Activated T-helper 1 cell treated with anti-CD3 and anti-CD28 coated beads, Interleukin-12 subunit alpha, Interleukin-12 subunit beta, Interleukin-2, Interleukin-4 antibody, amounts not matched to agents 30 ng/mL and 10 ng/mL and 1 ng/mL, durations not matched to agents 14 hours and 24 hours and 36 hours (primary cell): ENCODE results near the gene KRT82. TPM values are rescaled to one million over a fixed set of nuclear protein-coding genes. Genes with fewer than 3 reads are reported as not detected.

Experiments used
- DNase-seq: peaks from one replicate; pipeline ENCODE4 v3.0.0; 2021; ENCODE audit warnings: low spot score
- H3K27ac Mint-ChIP-seq: one replicate; pipeline ENCODE4 v1.8.0; 2021; ENCODE audit warnings: mild to moderate bottlenecking, mixed read lengths
- H3K27me3 Mint-ChIP-seq: one replicate; pipeline ENCODE4 v1.8.0; 2022; ENCODE audit warnings: mild to moderate bottlenecking, moderate library complexity, mixed read lengths; ENCODE audit not compliant: insufficient read depth
- H3K36me3 Mint-ChIP-seq: one replicate; pipeline ENCODE4 v1.8.0; 2021; ENCODE audit warnings: low read depth, mixed read lengths
- H3K4me1 Mint-ChIP-seq: one replicate; pipeline ENCODE4 v1.8.0; 2021; ENCODE audit warnings: low read depth, mixed read lengths
- H3K4me3 Mint-ChIP-seq: one replicate; pipeline ENCODE4 v1.8.0; 2021; ENCODE audit warnings: mild to moderate bottlenecking, moderate library complexity, mixed read lengths
- H3K9me3 Mint-ChIP-seq: one replicate; pipeline ENCODE4 v1.8.0; 2021; ENCODE audit warnings: mixed read lengths
- intact Hi-C: fragments of 100-400 bp; cut with micrococcal nuclease; formaldehyde crosslinking; loops from one replicate; pipeline ENCODE4 v1.15.1; 2024
- total RNA-seq: library from RNA; stranded (reverse); gene quantifications from 2 replicates; pipeline ENCODE4 v1.2.3, GENCODE V29; 2022

Gene KRT82
- total RNA-seq, 1 donor from 2014 or later, result not detected

DNA sequence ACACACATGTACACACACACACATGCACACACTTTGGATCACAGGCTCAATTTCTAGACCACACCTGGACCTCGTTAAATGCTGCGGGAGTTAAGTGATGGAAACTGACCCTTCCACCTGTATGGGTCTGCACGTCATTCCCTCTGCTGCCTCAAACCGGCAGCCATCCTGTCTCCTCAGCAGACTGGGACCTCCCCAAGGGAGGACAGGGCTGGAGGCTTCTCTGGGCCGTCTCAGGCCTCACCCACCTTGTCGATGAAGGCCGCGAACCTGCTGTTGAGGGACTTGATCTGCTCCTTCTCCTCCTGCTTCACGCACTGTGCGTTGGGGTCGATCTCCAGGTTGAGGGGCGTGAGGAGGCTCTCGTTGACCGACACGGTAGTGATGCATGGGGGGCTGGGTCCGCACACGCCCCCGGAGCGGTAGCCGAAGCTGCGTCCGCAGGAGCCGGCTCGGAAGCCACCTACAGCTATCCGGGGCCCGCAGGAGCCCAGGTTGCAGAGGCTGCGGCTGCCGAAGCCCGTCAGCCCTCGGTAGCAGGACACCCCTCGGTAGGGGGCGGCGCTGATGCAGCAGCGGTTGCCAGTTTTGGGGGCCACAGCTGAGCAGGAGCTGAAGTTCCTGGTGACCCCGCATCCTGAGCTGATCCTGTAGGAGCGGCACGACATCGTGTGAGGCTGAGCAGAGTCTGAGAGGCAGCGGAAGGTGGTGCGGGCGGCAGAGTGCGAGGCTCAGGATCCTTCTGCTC lies 39.2 kb downstream of the KRT82 start, which contains the start of gene KRT85:
KRT85 (minus strand) TSS at position 744 of the 748 bp plus-strand sequence; CDS start at position 668, 76 bp downstream.
- Mint-ChIP-seq H3K36me3 (no peaks in the 10 kb centered on the region), H3K4me1 (no peaks in the 10 kb centered on the region), H3K27ac (no peak within 1 kb of the TSS), H3K9me3 (no peaks in the 10 kb centered on the region), H3K27me3 (peaks cover 15% of the 10 kb centered on the region), H3K4me3 (no peak within 1 kb of the TSS)
- no peak for DNase-seq
- intact Hi-C loops, result no loop called here

DNA sequence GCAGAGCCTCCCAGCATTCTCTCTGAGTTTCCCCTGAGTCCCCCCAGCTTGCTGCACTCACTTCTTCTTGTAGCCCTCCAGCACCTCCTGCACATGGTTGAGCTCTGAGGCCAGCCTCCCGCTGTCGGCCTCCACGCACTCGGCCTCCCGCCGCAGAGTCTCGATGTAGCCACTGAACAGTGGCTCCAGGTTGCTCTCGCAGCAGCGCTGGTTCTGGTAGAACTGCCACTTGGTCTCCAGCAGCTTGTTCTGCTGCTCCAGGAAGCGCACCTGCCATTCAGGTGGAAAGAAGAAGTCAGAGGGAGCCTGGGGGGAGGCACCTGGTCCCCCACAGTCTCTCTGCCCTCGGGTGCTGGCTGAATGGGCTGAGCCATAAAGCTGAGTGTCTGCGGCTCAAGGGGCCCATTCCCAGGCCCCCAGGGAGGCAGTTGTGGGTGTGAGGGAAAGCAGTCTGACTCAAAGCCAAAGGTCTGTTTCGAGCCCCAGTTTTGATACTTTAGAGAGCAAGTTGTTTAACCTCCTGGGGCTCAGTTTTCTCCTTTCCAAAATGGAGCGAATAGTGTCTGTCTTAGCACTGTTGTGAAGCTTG lies 41.1 kb downstream of the KRT82 start:
- no peaks in the 10 kb centered on the region for H3K4me1 Mint-ChIP-seq
- intact Hi-C loops, result no loop called here

GRCh38 chr12:52364061-52364460 lies 42.1 kb downstream of the KRT82 start:
- Mint-ChIP-seq H3K4me1 (no peaks in the 10 kb centered on the region), H3K9me3 (no peaks in the 10 kb centered on the region), H3K36me3 (no peaks in the 10 kb centered on the region), H3K4me3 (no peak overlapping the region), H3K27ac (no peak overlapping the region), H3K27me3 (peaks cover 12% of the 10 kb centered on the region)
- intact Hi-C loops, result no loop called here
- DNase-seq, result no peak

More for the DNA sequence above, 41.1 kb downstream of the KRT82 start:
- Mint-ChIP-seq H3K27ac (no peak overlapping the region), H3K36me3 (no peaks in the 10 kb centered on the region), H3K4me3 (no peak overlapping the region), H3K27me3 (peaks cover 14% of the 10 kb centered on the region), H3K9me3 (no peaks in the 10 kb centered on the region)
- no peak for DNase-seq

- peaks cover 5% of the 10 kb centered on the region for H3K27me3 Mint-ChIP-seq
- intact Hi-C loops, result no loop called here
- no peaks in the 10 kb centered on the region for H3K36me3 Mint-ChIP-seq
- H3K9me3 Mint-ChIP-seq, result no peaks in the 10 kb centered on the region
- H3K4me3 Mint-ChIP-seq, result no peak overlapping the region
- no peak overlapping the region for H3K27ac Mint-ChIP-seq
- H3K4me1 Mint-ChIP-seq, result peaks cover 4% of the 10 kb centered on the region
- DNase-seq, result no peak
Measured at GRCh38 chr12:52363111-52363679, 42.9 kb downstream of the KRT82 start.

- DNase-seq, result no peak
- Mint-ChIP-seq H3K4me3 (no peak overlapping the region), H3K36me3 (no peaks in the 10 kb centered on the region), H3K27me3 (peaks cover 7% of the 10 kb centered on the region), H3K27ac (no peak overlapping the region), H3K9me3 (no peaks in the 10 kb centered on the region), H3K4me1 (peaks cover 4% of the 10 kb centered on the region)
- intact Hi-C loops, result no loop called here
Measured at GRCh38 chr12:52362118-52362726, 43.9 kb downstream of the KRT82 start.

DNA sequence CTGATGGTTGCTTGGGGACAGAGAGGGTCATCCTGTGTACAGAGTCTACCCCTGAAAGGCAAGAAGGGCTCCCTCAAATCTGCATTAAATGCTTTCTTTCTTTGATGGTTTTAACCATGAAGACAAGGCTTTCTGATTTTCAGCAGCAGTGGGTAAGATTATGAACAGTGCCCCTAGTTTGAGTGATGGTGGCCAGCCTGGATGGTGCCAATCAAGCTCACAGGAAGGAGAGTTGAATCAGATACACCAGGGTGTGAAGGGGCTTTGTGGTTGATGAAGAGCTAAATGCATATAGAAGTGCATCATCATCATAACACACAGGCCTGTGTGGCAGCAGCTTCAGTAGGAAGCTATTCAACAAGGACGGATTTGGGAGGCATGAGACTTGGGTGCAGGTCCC lies 44.6 kb downstream of the KRT82 start:
- Mint-ChIP-seq H3K27ac (no peak overlapping the region), H3K27me3 (peaks cover 7% of the 10 kb centered on the region), H3K4me1 (peaks cover 4% of the 10 kb centered on the region), H3K9me3 (no peaks in the 10 kb centered on the region), H3K4me3 (no peak overlapping the region), H3K36me3 (no peaks in the 10 kb centered on the region)
- intact Hi-C loops, result no loop called here
- DNase-seq, result no peak

DNA sequence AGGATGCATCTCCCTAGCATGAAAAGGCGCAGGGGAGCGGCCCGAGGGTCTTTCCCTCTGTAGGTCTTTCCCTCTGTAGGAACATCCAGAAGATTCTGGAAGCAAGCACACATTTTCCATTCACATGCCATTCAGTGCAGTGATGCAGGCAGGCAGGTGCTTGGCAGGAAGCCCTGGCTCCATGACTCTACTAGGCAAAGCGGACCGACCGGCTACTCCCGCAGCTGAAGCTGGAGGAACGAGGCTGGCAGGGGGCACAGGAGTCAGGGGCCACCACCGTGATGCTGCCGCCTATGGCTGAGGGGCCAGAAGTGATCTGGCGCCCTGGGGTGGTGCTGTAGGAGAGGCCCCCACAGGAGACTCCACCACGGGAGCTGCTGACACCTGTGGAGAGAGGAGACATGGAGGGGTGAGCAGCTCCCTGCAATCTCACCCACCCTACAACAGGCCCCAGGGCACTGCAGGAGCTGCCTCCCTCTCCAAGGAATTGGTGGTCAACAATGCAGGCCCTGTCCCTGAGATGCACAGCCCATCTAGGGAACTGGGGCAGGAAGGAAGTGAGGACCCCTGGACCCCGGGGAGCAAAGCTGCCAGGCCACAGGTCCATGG lies 45.4 kb downstream of the KRT82 start:
- Mint-ChIP-seq H3K9me3 (no peaks in the 10 kb centered on the region), H3K4me3 (no peak overlapping the region), H3K36me3 (no peaks in the 10 kb centered on the region), H3K27me3 (peaks cover 7% of the 10 kb centered on the region), H3K4me1 (peaks cover 4% of the 10 kb centered on the region), H3K27ac (no peak overlapping the region)
- DNase-seq, result no peak
- intact Hi-C loops, result no loop called here

DNA sequence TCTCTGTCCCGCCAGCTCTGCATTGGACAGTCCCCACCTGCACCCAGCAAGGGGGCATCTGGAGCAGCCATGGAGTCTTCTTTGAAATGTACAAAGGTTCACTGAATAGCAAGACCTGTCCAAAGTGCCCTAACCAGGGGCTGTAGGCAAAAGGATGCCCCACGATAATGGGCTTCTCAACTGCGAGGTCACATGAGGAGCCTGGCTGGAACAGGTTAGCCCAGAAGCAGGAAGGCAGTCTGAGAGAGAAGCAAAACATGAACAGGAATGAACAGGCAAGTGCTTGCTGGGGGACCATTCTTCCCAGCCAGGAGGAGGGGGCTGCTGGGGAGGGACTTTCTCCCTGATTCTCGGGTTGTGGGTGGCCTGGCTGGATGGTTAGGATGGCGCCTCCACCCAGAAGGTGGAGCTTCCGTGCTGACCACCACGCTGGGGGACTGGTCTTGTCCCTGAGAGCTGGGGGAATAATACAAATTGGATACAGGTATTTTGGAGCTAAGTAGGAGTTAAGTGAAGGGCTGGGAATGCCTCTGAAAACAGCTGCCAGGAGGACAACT lies 46.0 kb downstream of the KRT82 start:
- intact Hi-C loops, result no loop called here
- H3K4me3 Mint-ChIP-seq, result no peak overlapping the region
- H3K36me3 Mint-ChIP-seq, result no peaks in the 10 kb centered on the region
- DNase-seq, result no peak
- peaks cover 7% of the 10 kb centered on the region for H3K27me3 Mint-ChIP-seq
- no peak overlapping the region for H3K27ac Mint-ChIP-seq
- H3K9me3 Mint-ChIP-seq, result no peaks in the 10 kb centered on the region
- peaks cover 4% of the 10 kb centered on the region for H3K4me1 Mint-ChIP-seq

DNA sequence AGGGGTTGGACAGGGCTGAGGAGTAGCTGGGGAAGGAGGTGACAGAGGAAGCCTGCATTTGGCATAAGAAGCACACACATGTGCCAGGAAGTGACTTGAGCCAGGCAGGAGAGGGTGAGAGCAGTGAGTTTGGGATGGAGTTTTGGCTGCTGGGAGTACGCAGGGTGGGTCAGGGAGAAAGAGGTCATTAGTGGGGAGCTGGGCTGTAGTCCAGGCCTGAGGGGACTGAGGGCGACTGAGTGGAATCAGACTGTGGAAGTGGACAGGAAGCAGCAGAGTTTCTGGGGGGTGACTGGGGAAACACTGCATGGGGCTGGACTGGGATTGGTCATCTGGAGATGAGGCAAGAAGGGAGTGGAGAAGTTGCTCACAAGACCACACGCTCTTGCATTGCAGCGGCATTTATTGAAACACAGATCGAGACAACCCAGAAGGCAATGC lies 46.5 kb downstream of the KRT82 start:
- H3K27ac Mint-ChIP-seq, result no peak overlapping the region
- no peaks in the 10 kb centered on the region for H3K9me3 Mint-ChIP-seq
- no peaks in the 10 kb centered on the region for H3K36me3 Mint-ChIP-seq
- intact Hi-C loops, result no loop called here
- peaks cover 4% of the 10 kb centered on the region for H3K4me1 Mint-ChIP-seq
- no peak overlapping the region for H3K4me3 Mint-ChIP-seq
- no peak for DNase-seq
- peaks cover 5% of the 10 kb centered on the region for H3K27me3 Mint-ChIP-seq

GRCh38 chr12:52358575-52359350 lies 47.4 kb downstream of the KRT82 start:
- Mint-ChIP-seq H3K27me3 (peaks cover 5% of the 10 kb centered on the region), H3K27ac (no peak overlapping the region), H3K9me3 (no peaks in the 10 kb centered on the region), H3K4me1 (peaks cover 4% of the 10 kb centered on the region), H3K4me3 (no peak overlapping the region), H3K36me3 (no peaks in the 10 kb centered on the region)
- intact Hi-C loops, result no loop called here
- DNase-seq, result no peak

- no peak for DNase-seq
- H3K4me1 Mint-ChIP-seq, result peaks cover 4% of the 10 kb centered on the region
- H3K27ac Mint-ChIP-seq, result no peak overlapping the region
- H3K27me3 Mint-ChIP-seq, result peaks cover 9% of the 10 kb centered on the region
- H3K36me3 Mint-ChIP-seq, result no peaks in the 10 kb centered on the region
- no peak overlapping the region for H3K4me3 Mint-ChIP-seq
- no peaks in the 10 kb centered on the region for H3K9me3 Mint-ChIP-seq
- intact Hi-C loops, result no loop called here
Measured at GRCh38 chr12:52356762-52357580, 49.2 kb downstream of the KRT82 start.
